BJ (cell line): ENCODE results near the gene OR2AT4. TPM values are rescaled to one million over a fixed set of nuclear protein-coding genes. Genes with fewer than 3 reads are reported as not detected.

Experiments
- polyA plus RNA-seq: library from polyadenylated mRNA; depleted of rRNA; stranded (reverse); fragments of >200 nt; gene quantifications from 2 replicates; pipeline ENCODE4 v1.2.3, GENCODE V29; 2011; rRNA removed

The OR2AT4 gene
- polyA plus RNA-seq, 1 experiment: not detected

Other genes with a start within 250 kb of the OR2AT4 start
- gene XRRA1, start 147.8 kb downstream of the OR2AT4 start, polyA plus RNA-seq: 6.4 and 6.8 TPM in 2 replicates
- gene SPCS2, start 147.6 kb downstream of the OR2AT4 start, polyA plus RNA-seq: 68.3 and 160 TPM in 2 replicates
- 4.8 and 7.5 TPM in 2 replicates for gene NEU3, start 107.9 kb downstream of the OR2AT4 start, polyA plus RNA-seq
- not detected in 2 replicates for gene SLCO2B1, start 54.2 kb upstream of the OR2AT4 start, polyA plus RNA-seq
- not detected in 2 replicates for gene TPBGL, start 143.9 kb upstream of the OR2AT4 start, polyA plus RNA-seq